HG02970 (cell line): ENCODE data around the gene GSTK1.
"Not testable (repeated sequence)": the region's sequence is repeated elsewhere in the genome, so short reads cannot be mapped to it uniquely, and the experiment has no call there.

ENCODE experiments used
- ATAC-seq: cut with Tn5 transposase; IDR thresholded peaks from one replicate; pipeline ENCODE4 v1.9.1; 2021; ENCODE audit warnings: mild to moderate bottlenecking, moderate library complexity, moderate number of reproducible peaks; ENCODE audit not compliant: unreplicated experiment, low FRiP score

GSTK1 gene

DNA sequence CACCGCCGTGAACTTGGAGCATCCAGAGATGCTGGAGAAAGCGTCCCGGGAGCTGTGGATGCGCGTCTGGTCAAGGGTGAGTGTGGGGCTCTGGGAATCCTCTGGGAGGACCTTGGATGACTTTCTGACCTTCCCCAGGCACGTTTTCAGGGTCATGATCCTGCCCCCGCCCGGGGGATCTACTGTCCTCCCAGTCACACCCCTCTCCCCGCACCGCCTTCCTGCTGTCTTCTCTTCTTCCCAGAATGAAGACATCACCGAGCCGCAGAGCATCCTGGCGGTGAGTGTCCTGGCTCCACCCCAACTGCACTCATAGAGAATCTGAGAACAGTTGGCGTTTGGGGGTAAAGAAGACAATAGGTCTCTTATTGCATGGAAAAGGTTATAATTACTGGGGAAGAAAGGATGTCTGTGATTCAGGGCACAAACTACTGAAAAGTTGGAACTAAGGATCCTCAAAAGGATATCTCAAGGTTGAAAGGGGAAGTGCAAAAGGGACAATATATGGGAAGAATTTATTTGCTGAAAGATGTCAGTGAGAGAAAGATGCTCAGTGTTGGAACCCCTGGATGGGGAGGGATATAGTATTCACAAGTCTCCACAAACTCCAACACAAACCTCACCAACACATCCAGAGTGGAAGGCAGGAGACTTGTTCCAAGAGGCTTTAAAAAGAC, 1.9 kb downstream of the GSTK1 start:
- ATAC-seq: no peak

DNA sequence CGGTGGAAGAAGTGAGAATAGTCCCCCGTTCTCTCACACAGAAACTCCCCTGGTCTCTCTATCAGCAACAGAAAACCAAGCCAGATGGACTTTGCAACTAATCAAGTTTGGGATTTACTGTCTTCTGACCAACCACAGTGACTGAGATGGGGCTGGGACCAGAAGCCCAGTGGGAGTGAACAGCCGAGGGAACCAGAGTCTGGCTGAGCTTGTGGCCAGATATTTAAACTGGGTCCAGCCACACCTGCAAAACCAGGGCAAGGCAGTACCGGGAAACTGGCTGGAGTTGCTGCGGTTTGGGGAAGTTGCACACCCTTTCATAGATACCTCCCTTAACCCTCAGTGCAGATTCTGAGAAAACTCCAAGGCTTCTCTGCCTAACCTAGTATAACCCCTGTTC, 6.0 kb downstream of the GSTK1 start:
- ATAC-seq: no peak

DNA sequence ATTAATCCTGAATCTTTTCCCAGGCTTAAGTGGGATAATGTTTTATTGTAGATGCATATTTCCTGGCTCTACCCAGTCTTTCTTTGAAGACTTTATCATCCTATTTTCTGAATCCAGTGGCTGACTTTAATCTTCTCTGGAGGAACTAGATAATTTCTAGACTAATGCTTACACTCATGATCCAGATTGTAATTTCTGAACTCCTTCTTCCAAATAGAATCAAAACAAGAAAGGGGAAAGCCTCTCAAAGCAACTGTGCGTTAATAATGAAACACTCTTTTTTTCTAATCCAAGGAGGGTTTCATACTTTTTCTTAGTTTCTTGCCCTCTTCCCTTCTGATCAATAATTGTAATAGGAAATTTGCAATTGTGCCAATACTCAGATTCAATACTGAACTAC, 8.0 kb downstream of the GSTK1 start:
- ATAC-seq: no peak

DNA sequence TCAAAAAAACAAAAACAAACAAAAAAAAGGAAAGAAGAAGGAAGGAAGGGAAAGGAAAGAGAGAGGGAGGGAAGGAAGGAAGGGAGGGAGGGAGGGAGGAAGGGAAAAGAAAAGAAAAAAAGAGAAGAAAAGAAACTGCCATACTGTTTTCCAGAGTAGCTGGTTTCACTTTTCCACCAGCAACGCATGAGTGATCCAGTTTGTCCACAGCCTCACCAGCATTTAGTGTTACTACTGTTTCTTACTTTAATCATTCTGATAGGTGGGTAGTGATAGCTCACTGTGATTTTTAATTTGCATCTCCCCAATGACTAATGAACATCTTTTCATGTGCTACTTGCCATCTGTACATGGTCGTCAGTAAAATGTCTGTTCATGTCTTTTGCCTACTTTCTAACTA, 9.6 kb downstream of the GSTK1 start:
- no peak for ATAC-seq

DNA sequence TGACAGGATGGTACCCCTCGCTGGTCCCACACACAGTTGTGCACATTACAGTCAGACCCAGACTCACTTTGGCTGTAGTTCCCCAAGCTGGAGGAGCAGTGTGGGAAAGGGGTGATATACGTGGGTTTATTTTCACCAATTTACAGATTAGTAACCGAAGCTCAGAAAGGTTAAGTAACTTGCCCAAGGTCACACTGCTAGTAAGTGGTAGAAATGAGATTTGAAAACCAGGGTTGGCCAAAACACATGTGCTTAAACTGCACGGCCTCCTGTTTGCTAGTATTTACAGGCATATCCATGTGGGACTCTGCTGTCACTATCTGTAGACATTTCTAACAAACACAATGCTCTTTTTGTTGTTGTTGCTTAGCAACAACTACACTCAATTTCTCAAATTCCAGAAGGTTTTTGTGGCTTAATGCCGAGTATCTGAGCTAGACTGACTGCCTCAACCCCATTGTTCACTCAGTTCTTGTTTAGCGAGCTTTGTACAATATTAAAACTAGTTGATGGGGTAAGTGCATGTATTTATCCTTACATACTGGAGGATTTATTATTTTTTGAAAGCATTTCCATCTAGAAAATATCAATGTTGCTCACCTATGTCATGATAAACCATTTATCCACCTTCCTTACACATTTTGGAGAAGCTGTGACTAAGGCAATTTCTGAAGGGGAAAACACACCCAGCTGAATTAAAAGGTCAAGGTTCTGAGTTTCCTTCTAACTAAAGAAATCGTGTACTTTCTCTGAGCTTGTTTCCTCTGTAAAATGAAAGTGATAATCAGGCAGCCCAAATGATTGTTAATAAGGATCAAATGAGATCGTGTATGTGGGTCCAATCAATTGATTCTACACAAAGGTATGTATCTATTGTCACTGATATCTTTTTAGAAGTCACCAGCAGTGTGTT, 16.2 kb downstream of the GSTK1 start:
- no peak for ATAC-seq

DNA sequence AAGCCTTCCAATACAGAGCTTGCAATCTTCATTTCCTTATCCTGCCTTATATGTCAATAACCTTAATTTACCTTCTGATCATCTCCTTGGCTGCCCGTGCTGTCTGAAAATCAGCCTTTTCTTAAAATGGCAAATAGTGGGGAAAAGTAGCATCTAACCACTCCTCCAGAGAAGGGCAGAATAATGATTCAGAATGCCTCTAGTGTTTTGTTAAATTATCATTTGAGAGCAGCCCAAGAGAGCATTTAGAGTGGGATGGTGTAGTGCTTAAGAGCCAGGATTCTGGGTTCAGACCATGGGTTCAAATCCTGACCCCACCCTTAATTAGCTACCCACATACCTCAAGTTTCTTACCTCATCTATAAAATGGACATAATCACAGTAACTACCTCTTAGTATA, 16.9 kb downstream of the GSTK1 start:
- no peak for ATAC-seq

DNA sequence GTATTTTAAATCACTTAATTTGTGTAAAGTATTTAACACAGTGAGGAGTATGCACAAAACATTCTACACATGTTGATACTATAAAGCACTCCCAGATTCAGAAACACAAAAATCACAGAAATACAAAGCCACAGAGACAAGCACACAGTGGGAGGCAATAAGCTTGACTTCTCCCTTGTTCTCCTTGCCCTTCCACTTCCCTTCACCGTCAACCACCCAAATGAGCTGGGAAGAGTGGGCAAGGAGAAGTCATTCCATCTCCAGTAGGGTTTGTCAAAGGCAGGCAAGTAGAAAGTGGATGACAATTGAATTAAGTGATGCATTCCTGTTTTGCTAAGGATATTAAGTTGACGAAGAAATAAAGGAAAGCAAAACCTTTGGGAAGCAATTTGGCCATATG, 17.3 kb downstream of the GSTK1 start:
- no peak for ATAC-seq

DNA sequence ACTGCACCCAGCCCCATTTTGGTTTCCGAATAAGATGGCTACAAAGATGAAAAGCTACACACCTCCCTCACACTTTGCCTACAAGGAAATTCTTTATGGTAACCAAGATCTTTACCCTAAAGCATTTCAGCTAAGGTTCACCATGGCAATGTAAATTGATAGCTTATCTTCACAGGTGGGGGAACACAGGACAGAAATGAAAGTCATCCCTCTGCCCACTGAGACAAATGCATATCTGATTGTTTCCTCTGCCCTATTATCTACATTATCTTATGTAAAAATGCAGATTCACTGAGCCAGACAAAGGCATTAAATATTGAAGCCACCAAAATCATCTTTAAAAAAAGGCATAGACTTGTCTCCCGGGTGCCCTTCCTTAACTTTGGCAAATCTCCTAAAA, 18.3 kb downstream of the GSTK1 start:
- no peak for ATAC-seq

DNA sequence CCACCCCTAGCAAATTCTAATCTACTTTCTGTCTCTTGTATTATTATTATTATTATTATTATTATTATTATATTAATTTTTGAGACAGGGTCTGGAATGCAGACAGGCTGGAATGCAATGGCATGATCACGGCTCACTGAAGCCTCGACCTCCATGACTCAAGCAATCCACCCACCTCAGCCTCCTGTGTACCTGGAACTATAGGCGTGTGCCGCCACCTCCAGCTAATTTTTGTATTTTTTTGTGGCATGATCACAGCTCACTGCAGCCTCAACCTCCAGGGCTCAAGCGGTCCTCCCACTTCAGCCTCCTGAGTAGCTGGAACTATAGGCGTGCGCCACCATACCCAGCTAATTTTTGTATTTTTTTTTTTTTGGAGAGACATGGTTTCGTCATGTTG, 18.9 kb downstream of the GSTK1 start:
- no peak for ATAC-seq

DNA sequence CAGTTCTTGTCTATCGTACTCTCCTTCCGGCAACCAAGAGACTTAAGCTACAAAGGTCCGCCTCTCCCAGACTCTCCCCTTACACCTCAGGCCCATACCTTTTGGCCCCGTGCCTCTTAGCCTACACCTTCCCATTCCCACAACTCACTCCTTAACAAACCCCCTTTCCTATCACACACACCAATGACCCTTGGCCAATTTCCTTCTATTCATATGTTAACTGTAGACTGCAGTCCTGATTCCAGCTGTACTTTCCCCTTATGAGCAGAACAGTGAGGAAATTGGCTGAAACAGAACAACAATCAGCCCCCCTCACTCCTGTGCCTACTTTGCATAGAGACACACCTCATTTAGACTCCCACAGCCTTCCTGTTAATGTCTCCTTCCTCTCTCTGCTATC, 20.1 kb downstream of the GSTK1 start:
- ATAC-seq: no peak

DNA sequence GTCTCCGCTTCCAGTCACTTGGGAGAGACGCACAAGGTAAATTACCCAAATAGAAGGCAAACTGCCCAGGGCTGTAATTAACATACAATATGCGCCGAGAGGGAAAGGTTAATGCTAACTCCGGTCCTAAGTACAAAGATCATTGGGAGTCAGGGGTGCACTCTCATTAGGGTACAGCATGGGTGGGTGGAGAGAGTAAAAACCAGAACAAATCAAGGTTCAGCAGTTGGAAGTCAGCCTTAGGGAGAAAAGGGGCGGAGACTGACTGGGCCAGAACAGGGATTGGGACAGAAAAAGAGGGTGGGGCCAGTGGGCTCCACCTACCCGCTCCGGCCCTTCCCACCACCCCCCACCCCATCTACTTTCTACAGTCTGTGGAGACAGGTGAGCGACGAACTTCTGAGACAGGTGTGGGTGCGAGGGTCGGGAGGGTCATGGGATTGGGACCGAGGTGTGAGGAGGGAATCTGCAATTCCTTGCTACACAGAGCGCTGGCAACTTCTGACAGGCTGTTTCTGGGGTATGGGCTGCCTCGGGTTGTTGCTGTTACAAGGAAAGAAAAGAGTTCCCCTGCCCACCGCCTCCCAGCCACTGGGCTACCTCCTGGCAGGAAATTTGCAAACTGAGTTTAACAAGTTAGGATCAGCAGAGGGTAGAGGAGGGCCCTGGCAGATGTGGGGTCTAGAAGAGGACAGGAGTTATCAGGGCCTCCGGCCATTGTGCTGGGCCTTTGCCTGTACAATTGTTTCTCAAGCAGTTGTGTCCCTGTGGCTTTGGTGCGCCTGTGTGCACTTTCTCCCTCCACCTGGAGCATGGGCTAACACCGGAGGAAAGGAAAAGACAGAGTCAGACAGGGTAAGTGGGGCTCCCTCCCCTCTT, 21.6 kb downstream of the GSTK1 start, which contains the start of gene TMEM139:
TMEM139 (plus strand) TSS at position 368 of the 879 bp plus-strand sequence. CDS start 1,000 bp downstream, outside the sequence.
- no peak for ATAC-seq

DNA sequence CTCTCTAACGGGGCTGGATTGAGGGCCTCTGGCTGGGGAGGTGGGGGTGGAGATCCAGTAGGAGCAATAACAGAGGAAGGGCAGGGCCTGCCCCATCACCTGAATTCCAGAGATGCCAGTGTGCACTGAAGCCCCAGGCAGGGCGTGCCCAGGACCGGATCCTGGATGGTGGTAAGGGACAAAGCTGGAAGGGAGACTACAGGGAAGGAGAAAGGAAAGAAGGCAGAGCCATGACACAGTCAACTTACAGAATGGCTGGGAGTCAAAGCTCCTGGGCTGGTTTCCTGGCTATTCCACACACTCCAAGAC, 22.2 kb downstream of the GSTK1 start:
- no peak for ATAC-seq

DNA sequence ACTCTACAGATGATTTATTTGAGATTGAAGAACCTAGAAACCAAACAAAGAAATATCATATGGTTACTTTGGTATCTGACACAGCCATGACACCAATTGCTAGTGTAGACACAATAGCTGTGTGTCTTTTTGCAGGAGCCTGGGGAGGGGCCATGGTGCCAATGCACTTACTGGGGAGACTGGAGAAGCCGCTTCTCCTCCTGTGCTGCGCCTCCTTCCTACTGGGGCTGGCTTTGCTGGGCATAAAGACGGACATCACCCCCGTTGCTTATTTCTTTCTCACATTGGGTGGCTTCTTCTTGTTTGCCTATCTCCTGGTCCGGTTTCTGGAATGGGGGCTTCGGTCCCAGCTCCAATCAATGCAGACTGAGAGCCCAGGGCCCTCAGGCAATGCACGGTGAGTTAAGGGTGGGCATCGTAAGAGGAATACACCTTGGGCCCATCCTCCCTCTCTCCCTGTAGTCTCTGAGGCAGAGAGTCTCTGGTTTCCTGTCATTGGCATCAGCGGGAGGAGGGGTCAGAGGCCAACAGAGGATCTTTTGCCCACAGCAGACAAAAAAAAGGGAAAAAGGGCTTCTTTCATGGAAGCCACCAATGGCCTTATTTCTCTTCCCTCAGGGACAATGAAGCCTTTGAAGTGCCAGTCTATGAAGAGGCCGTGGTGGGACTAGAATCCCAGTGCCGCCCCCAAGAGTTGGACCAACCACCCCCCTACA, 22.7 kb downstream of the GSTK1 start:
- ATAC-seq: no peak

DNA sequence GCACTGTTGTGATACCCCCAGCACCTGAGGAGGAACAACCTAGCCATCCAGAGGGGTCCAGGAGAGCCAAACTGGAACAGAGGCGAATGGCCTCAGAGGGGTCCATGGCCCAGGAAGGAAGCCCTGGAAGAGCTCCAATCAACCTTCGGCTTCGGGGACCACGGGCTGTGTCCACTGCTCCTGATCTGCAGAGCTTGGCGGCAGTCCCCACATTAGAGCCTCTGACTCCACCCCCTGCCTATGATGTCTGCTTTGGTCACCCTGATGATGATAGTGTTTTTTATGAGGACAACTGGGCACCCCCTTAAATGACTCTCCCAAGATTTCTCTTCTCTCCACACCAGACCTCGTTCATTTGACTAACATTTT, 23.3 kb downstream of the GSTK1 start:
- ATAC-seq: no peak

DNA sequence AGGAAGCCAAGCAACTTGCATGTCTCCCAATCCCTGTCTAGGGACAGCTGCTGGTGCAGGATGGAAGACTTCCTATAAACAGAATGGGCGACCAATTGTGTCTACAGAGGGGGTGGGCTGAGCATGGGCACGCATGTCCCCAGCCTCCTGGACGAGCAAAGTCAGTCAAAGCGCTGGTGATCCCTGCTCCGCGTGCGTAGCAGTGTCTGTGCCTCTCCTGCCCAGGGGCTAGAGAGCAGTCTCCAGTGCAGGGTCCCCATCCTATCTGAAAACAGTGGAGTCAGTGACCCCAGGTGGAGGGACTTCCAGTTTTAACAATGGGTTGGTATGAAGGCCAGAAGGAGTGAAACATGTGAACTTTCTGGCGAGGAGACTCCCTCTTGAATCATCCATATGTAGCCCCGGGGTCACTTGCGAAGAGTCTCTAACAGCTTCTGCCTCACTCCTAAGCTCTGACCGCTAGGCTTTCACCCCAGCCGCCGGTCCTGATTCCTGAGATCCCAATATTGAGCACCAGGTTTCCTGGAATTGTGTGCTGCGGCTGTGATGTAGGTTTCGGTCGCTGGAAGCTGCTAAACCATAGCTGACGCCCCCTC, 24.2 kb downstream of the GSTK1 start:
- ATAC-seq: no peak

DNA sequence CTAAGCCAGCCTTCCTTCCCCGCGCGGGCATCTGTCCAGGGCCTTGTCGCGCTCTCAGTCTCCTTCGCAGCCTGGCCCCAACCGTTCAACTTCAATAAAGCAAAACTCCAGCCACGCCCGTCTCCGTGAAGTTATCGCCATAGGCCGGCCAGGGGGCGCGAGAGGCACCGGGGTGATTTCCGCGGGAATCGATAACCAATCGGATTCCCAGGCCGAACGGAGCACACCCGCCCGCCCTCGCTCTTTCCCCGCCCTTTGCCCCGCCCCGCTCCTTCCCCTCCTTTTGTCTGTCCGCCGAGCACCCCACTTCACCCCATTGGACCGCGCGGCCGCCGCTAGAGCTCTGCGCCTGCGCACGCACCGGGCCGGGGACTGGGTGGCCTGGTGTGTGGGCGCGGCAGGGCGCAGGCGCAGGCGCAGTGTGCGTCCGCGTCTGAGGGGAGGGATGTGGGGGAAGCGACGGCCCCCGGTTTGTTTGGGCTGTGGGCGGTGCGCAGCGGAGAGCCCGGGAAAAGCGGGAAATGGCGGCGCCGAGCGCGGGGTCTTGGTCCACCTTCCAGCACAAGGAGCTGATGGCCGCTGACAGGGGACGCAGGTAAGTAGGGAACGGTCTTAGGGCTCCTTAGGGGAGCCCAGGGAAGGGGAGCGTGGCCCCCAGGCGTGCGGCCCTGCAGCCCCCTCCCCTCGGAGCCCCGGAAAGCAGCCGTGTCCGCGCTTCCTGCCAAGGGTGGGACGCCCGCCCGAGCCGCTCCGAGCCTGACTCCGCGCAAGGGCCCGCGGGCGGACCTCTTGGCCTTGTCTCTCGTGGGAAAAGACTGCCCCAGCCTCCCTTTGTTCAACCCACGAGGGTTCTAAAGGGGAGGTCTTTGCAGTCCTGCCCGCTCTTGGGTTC, 24.9 kb downstream of the GSTK1 start, which contains the start of gene CASP2:
CASP2 (plus strand) TSS at position 417 of the 892 bp plus-strand sequence; CDS start at position 522, 105 bp downstream.
- peak; percentile 98 for ATAC-seq

DNA sequence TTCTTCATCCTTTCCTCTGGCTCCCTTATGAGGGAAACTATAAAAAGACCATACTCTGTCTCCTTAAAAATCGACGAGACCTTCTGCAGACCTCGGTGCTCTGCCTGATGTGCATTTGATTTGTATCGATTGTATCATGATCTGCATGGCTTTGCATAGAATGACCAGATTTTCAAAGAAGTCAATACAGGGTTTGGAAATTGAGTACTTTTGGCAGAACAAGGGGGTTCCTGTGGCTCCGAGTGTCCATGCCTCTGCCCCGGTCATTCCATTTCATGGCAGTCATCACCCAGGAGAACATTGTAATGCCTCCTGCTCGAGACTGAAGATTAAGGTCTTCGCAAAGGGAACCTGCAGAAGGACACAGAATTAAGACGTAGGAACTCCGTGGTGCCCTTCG, 25.6 kb downstream of the GSTK1 start:
- no peak for ATAC-seq

DNA sequence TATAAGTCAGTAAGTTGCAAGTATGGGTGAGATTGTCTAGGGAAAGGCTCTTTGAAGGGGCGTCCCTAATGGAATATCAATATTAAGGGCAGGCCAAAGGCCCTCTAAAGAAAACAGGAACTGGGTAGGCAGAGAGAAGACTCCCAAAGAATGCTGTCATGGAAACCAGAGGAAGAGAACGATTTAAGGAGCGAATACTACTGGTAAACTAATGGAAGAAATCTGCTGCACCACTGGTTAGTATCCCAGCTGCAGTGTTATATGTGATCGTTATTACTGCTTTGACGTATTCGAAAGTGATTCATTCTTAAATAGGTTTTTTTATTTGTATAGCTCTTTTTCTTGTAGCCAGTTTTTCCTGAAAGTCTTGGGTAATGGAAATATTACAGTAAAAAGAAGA, 26.2 kb downstream of the GSTK1 start:
- no peak for ATAC-seq

DNA sequence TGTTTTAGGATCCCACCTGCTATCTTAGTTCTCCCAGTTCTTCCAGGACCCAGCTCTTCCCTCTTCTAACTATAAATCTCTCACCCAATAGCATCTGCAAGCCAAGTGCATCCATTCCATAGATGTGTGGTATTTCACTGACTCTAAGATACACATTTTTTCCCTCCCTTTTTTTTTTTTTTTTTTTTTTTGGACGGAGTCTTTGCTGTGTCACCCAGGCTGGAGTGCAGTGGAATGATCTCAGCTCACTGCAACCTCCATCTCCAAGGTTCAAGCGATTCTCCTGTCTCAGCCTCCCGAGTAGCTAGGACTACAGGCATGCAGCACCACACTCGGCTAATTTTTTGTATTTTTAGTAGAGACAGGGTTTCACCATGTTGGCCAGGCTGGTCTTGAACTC, 26.6 kb downstream of the GSTK1 start:
- not testable (repeated sequence) for ATAC-seq
